HEK293 (cell line): ENCODE data around the gene PKD2L1.

Source experiments
- ELK4 ChIP-seq: IDR thresholded peaks from 2 replicates; pipeline ENCODE4 v1.6.1; 2011; ENCODE audit warnings: mild to moderate bottlenecking, low read depth, low read length, borderline replicate concordance
- GLI4 ChIP-seq: fragments of 450-650 bp; formaldehyde crosslinking; IDR thresholded peaks from 2 replicates; pipeline ENCODE4 v1.5.1; 2016; ENCODE audit warnings: missing biosample characterization, missing genetic modification characterization
- HIC1 ChIP-seq: fragments of 450-650 bp; formaldehyde crosslinking; IDR thresholded peaks from 2 replicates; pipeline ENCODE4 v1.5.1; 2016; ENCODE audit warnings: missing biosample characterization, missing genetic modification characterization
- MYNN ChIP-seq: fragments of 450-650 bp; formaldehyde crosslinking; IDR thresholded peaks from 2 replicates; pipeline ENCODE4 v1.5.1; 2016; ENCODE audit warnings: missing biosample characterization, missing genetic modification characterization, borderline replicate concordance
- PRDM2 ChIP-seq: fragments of 450-650 bp; formaldehyde crosslinking; IDR thresholded peaks from 2 replicates; pipeline ENCODE4 v1.5.1; 2016; ENCODE audit warnings: missing biosample characterization, missing genetic modification characterization, borderline replicate concordance
- PRDM6 ChIP-seq: fragments of 450-650 bp; formaldehyde crosslinking; IDR thresholded peaks from 2 replicates; pipeline ENCODE4 v1.5.1; 2017; ENCODE audit warnings: missing biosample characterization, missing genetic modification characterization
- SCRT2 ChIP-seq: fragments of 450-650 bp; formaldehyde crosslinking; IDR thresholded peaks from 2 replicates; pipeline ENCODE4 v1.5.1; 2016; ENCODE audit warnings: missing biosample characterization, missing genetic modification characterization
- SP2 ChIP-seq: fragments of 450-650 bp; formaldehyde crosslinking; IDR thresholded peaks from 2 replicates; pipeline ENCODE4 v1.5.1; 2016; ENCODE audit warnings: missing biosample characterization, missing genetic modification characterization
- SP3 ChIP-seq: fragments of 450-650 bp; formaldehyde crosslinking; IDR thresholded peaks from 2 replicates; pipeline ENCODE4 v1.5.1; 2016; ENCODE audit warnings: missing biosample characterization, missing genetic modification characterization
- WT1 ChIP-seq: fragments of 450-650 bp; formaldehyde crosslinking; IDR thresholded peaks from 2 replicates; pipeline ENCODE4 v1.5.1; 2016; ENCODE audit warnings: missing biosample characterization, missing genetic modification characterization
- ZBTB1 ChIP-seq: fragments of 450-650 bp; formaldehyde crosslinking; IDR thresholded peaks from 2 replicates; pipeline ENCODE4 v1.5.1; 2016; ENCODE audit warnings: missing biosample characterization, missing genetic modification characterization
- ZBTB17 ChIP-seq: fragments of 450-650 bp; formaldehyde crosslinking; IDR thresholded peaks from 2 replicates; pipeline ENCODE4 v1.5.1; 2016; ENCODE audit warnings: missing biosample characterization, missing genetic modification characterization
- ZBTB20 ChIP-seq: fragments of 450-650 bp; formaldehyde crosslinking; IDR thresholded peaks from 2 replicates; pipeline ENCODE4 v1.5.1; 2016; ENCODE audit warnings: missing biosample characterization, missing genetic modification characterization
- ZEB2 ChIP-seq: fragments of 450-650 bp; formaldehyde crosslinking; IDR thresholded peaks from 2 replicates; pipeline ENCODE4 v1.5.1; 2016; ENCODE audit warnings: missing biosample characterization, missing genetic modification characterization
- ZFP37 ChIP-seq: fragments of 450-650 bp; formaldehyde crosslinking; IDR thresholded peaks from 2 replicates; pipeline ENCODE4 v1.5.1; 2016; ENCODE audit warnings: missing biosample characterization, missing genetic modification characterization
- ZNF138 ChIP-seq: fragments of 450-650 bp; formaldehyde crosslinking; IDR thresholded peaks from 2 replicates; pipeline ENCODE4 v1.5.1; 2016; ENCODE audit warnings: missing biosample characterization, missing genetic modification characterization, borderline replicate concordance
- ZNF19 ChIP-seq: fragments of 450-650 bp; formaldehyde crosslinking; IDR thresholded peaks from 2 replicates; pipeline ENCODE4; 2016; ENCODE audit warnings: missing biosample characterization, missing genetic modification characterization, low read depth
- ZNF341 ChIP-seq: fragments of 450-650 bp; formaldehyde crosslinking; IDR thresholded peaks from 2 replicates; pipeline ENCODE4; 2016; ENCODE audit warnings: low read depth, missing biosample characterization, missing genetic modification characterization
- ZNF366 ChIP-seq: fragments of 450-650 bp; formaldehyde crosslinking; conservative IDR thresholded peaks from 2 replicates; pipeline ENCODE4 v1.5.1; 2016; ENCODE audit warnings: missing biosample characterization, missing genetic modification characterization
- ZNF423 ChIP-seq: fragments of 450-650 bp; formaldehyde crosslinking; IDR thresholded peaks from 2 replicates; pipeline ENCODE4 v1.5.1; 2016; ENCODE audit warnings: missing biosample characterization, missing genetic modification characterization
- ZNF426 ChIP-seq: fragments of 450-650 bp; formaldehyde crosslinking; IDR thresholded peaks from 2 replicates; pipeline ENCODE4 v1.5.1; 2017; ENCODE audit warnings: missing biosample characterization, missing genetic modification characterization, mild to moderate bottlenecking, inconsistent platforms, moderate library complexity
- ZNF501 ChIP-seq: fragments of 450-650 bp; formaldehyde crosslinking; IDR thresholded peaks from 2 replicates; pipeline ENCODE4 v1.5.1; 2016; ENCODE audit warnings: missing biosample characterization, missing genetic modification characterization
- ZNF629 ChIP-seq: fragments of 450-650 bp; formaldehyde crosslinking; IDR thresholded peaks from 2 replicates; pipeline ENCODE4 v1.5.1; 2017; ENCODE audit warnings: missing biosample characterization, missing genetic modification characterization
- ZNF660 ChIP-seq: fragments of 450-650 bp; IDR thresholded peaks from 2 replicates; pipeline ENCODE4 v1.5.1; 2018; ENCODE audit warnings: missing biosample characterization, mild to moderate bottlenecking, missing genetic modification characterization
- ZNF707 ChIP-seq: fragments of 450-650 bp; formaldehyde crosslinking; IDR thresholded peaks from 2 replicates; pipeline ENCODE4 v1.5.1; 2016; ENCODE audit warnings: missing biosample characterization, missing genetic modification characterization
- ZNF843 ChIP-seq: fragments of 450-650 bp; formaldehyde crosslinking; IDR thresholded peaks from 2 replicates; pipeline ENCODE4 v1.5.1; 2016; ENCODE audit warnings: missing biosample characterization, missing genetic modification characterization
- ZSCAN16 ChIP-seq: fragments of 450-650 bp; formaldehyde crosslinking; IDR thresholded peaks from 2 replicates; pipeline ENCODE4 v1.5.1; 2016; ENCODE audit warnings: missing biosample characterization, missing genetic modification characterization
- TF ChIP-seq, protein P1 (sequence below): fragments of 450-650 bp; formaldehyde crosslinking; IDR thresholded peaks from 2 replicates; pipeline ENCODE4 v1.5.1; 2016; ENCODE audit warnings: missing biosample characterization, missing genetic modification characterization

PKD2L1 gene

DNA sequence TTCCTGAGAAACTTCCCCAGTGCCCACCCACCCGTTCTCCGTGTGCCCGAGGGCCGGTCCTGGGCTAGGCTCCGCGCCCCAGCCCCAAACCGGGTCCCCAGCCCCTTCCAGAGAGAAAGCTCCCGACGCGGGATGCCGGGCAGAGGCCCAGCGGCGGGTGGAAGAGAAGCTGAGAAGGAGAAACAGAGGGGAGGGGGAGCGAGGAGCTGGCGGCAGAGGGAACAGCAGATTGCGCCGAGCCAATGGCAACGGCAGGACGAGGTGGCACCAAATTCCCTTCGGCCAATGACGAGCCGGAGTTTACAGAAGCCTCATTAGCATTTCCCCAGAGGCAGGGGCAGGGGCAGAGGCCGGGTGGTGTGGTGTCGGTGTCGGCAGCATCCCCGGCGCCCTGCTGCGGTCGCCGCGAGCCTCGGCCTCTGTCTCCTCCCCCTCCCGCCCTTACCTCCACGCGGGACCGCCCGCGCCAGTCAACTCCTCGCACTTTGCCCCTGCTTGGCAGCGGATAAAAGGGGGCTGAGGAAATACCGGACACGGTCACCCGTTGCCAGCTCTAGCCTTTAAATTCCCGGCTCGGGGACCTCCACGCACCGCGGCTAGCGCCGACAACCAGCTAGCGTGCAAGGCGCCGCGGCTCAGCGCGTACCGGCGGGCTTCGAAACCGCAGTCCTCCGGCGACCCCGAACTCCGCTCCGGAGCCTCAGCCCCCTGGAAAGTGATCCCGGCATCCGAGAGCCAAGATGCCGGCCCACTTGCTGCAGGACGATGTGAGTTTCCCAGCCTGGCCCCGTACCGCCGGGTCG is 16.9 kb upstream of the PKD2L1 start, which contains the start of gene SCD (continued):
- TF ChIP-seq PRDM6 (no peak), ZNF19 (no peak), ZBTB20 (tag by site-specific recombination) (peak; percentile 68; the same call in 1 of the 2 replicates), SCRT2 (tag by site-specific recombination) (0 out of 2 replicates have a peak, but pooled peaks have one; percentile 11), ZNF629 (tag by site-specific recombination) (peak; percentile 45; the same call in 1 of the 2 replicates), GLI4 (tag by site-specific recombination) (no peak), ZNF707 (tag by site-specific recombination) (no peak), ZNF843 (peak; percentile 71), ZBTB1 (tag by site-specific recombination) (0 out of 2 replicates have a peak, but pooled peaks have one; percentile 61), SP2 (tag by site-specific recombination) (peak; percentile 85), MYNN (tag by site-specific recombination) (no peak), ELK4 (no peak), ZNF366 (tag by site-specific recombination) (peak; percentile 67), ZNF660 (tag by site-specific recombination) (peak; percentile 44; the same call in 1 of the 2 replicates), ZNF138 (tag by site-specific recombination) (no peak), ZBTB17 (tag by site-specific recombination) (peak; percentile 30; the same call in 1 of the 2 replicates), ZNF426 (tag by site-specific recombination) (no peak), WT1 (tag by site-specific recombination) (0 out of 2 replicates have a peak, but pooled peaks have one; percentile 49), PRDM2 (peak; percentile 66; the same call in 1 of the 2 replicates), SP3 (tag by site-specific recombination) (peak; percentile 68), HIC1 (tag by site-specific recombination) (peak; percentile 96), ZNF341 (peak; percentile 100), ZNF501 (tag by site-specific recombination) (0 out of 2 replicates have a peak, but pooled peaks have one; percentile 53), ZEB2 (tag by site-specific recombination) (peak; percentile 91), ZNF423 (peak; percentile 96), ZSCAN16 (tag by site-specific recombination) (peak; percentile 41; the same call in 1 of the 2 replicates), ZFP37 (tag by site-specific recombination) (peak; percentile 72)
- TF ChIP-seq, protein P1, sequence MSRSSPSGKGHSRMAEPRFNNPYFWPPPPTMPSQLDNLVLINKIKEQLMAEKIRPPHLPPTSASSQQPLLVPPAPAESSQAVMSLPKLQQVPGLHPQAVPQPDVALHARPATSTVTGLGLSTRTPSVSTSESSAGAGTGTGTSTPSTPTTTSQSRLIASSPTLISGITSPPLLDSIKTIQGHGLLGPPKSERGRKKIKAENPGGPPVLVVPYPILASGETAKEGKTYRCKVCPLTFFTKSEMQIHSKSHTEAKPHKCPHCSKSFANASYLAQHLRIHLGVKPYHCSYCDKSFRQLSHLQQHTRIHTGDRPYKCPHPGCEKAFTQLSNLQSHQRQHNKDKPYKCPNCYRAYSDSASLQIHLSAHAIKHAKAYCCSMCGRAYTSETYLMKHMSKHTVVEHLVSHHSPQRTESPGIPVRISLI (tag by site-specific recombination), result no peak
